Measurements from ENCODE around the gene CASP5. TPM values are rescaled to one million over a fixed set of nuclear protein-coding genes. Genes with fewer than 3 reads are reported as not detected.
A peak's percentile ranks its signal among the peaks of the same experiment; 100 is the strongest.
"Not testable (repeated sequence)": the region's sequence is repeated elsewhere in the genome, so short reads cannot be mapped to it uniquely, and the experiment has no call there.

Gene CASP5
- not detected in 3 replicates for total RNA-seq (2021)
- Bru-seq, nascent RNA: percentile 3 among the genes with signal in this experiment
- long read RNA-seq, experiment 1: 0 reads
- long read RNA-seq, experiment 2: 0 reads
- long read RNA-seq, experiment 3: 0 reads

- Mint-ChIP-seq H3K9me3 (peaks cover 4% of the 10 kb centered on the region), H3K4me3 (no peak within 1 kb of the TSS), H3K36me3 (peaks cover 4% of the 10 kb centered on the region), H3K27ac (no peak within 1 kb of the TSS), H3K27me3 (ENCODE audit: low read depth) (no peaks in the 10 kb centered on the region), H3K4me1 (0 out of 2 replicates have a peak, but pooled peaks cover 4% of the 10 kb centered on the region)
- ChIA-PET CTCF (no interaction called here), POLR2A (no interaction called here)
- no peak for ATAC-seq
- TF ChIP-seq USF1 (CRISPR knock-in tag; IDR thresholded peaks at IDR 0.05) (no peak), ZNF263 (CRISPR knock-in tag; IDR thresholded peaks at IDR 0.05; ENCODE audit: low read depth) (no peak), OVOL2 (CRISPR knock-in tag; IDR thresholded peaks at IDR 0.05; ENCODE audit: borderline replicate concordance) (no peak), ZNF317 (CRISPR knock-in tag; IDR thresholded peaks at IDR 0.05; ENCODE audit: borderline replicate concordance, low read depth) (no peak), NFATC4 (CRISPR knock-in tag; IDR thresholded peaks at IDR 0.05) (no peak), ATF1 (CRISPR knock-in tag; IDR thresholded peaks at IDR 0.05) (no peak)
- no peak for DNase-seq (ENCODE audit: low spot score)
Observed at GRCh38 chr11:105023003-105023402, at the start of gene CASP5. CASP5 (minus strand) TSS chr11:105023168; CDS start chr11:105023136, 32 bp downstream.

GRCh38 chr11:105072080-105072479 is 49.1 kb upstream of the CASP5 start:
- DNase-seq (ENCODE audit: low spot score); CTCF ChIA-PET; H3K27me3 Mint-ChIP-seq (ENCODE audit: low read depth); POLR2A ChIA-PET; H3K27ac Mint-ChIP-seq; ATAC-seq; H3K4me1 Mint-ChIP-seq; H3K9me3 Mint-ChIP-seq; H3K4me3 Mint-ChIP-seq; H3K36me3 Mint-ChIP-seq: not testable (repeated sequence)

GRCh38 chr11:105071089-105071732 is 48.2 kb upstream of the CASP5 start:
- ATAC-seq: no peak
- peaks cover 8% of the 10 kb centered on the region for H3K4me1 Mint-ChIP-seq
- no peak for DNase-seq (ENCODE audit: low spot score)
- no peak overlapping the region for H3K4me3 Mint-ChIP-seq
- TF ChIP-seq EMX1 (CRISPR knock-in tag; IDR thresholded peaks at IDR 0.05) (no peak), GRHL2 (CRISPR knock-in tag; IDR thresholded peaks at IDR 0.05; ENCODE audit: insufficient replicate concordance, severe bottlenecking) (no peak), ZNF396 (CRISPR knock-in tag; IDR thresholded peaks at IDR 0.05; ENCODE audit: borderline replicate concordance) (no peak), CTCF (IDR thresholded peaks at IDR 0.05) (no peak)
- peaks cover 5% of the 10 kb centered on the region; the same call in 1 of the 2 replicates for H3K9me3 Mint-ChIP-seq
- H3K36me3 Mint-ChIP-seq: no peaks in the 10 kb centered on the region
- ChIA-PET CTCF (no interaction called here), POLR2A (no interaction called here)
- H3K27ac Mint-ChIP-seq: no peak overlapping the region
- H3K27me3 Mint-ChIP-seq (ENCODE audit: low read depth): no peaks in the 10 kb centered on the region

GRCh38 chr11:105070306-105070705 is 47.3 kb upstream of the CASP5 start:
- no peak overlapping the region for H3K4me3 Mint-ChIP-seq
- peaks cover 8% of the 10 kb centered on the region for H3K4me1 Mint-ChIP-seq
- ChIA-PET POLR2A (no interaction called here), CTCF (no interaction called here)
- H3K27ac Mint-ChIP-seq: no peak overlapping the region
- ATAC-seq (no peak), DNase-seq (ENCODE audit: low spot score) (no peak)
- H3K9me3 Mint-ChIP-seq: no peaks in the 10 kb centered on the region
- no peaks in the 10 kb centered on the region for H3K36me3 Mint-ChIP-seq
- H3K27me3 Mint-ChIP-seq (ENCODE audit: low read depth): no peaks in the 10 kb centered on the region
- TF ChIP-seq NFYB (CRISPR knock-in tag; conservative IDR thresholded peaks at IDR 0.05; ENCODE audit: low read depth) (no peak), E2F4 (CRISPR knock-in tag; IDR thresholded peaks at IDR 0.05; ENCODE audit: borderline replicate concordance, low read depth) (no peak), MYBL2 (CRISPR knock-in tag; IDR thresholded peaks at IDR 0.05) (no peak), MAX (CRISPR knock-in tag; IDR thresholded peaks at IDR 0.05) (no peak), ZNF281 (CRISPR knock-in tag; IDR thresholded peaks at IDR 0.05) (no peak), NR2C2 (CRISPR knock-in tag; IDR thresholded peaks at IDR 0.05) (no peak), GRHL2 (CRISPR knock-in tag; IDR thresholded peaks at IDR 0.05; ENCODE audit: insufficient replicate concordance, severe bottlenecking) (no peak), GTF2I (CRISPR knock-in tag; conservative IDR thresholded peaks at IDR 0.05) (no peak), ZSCAN18 (CRISPR knock-in tag; IDR thresholded peaks at IDR 0.05) (no peak), RELA (CRISPR knock-in tag; IDR thresholded peaks at IDR 0.05; ENCODE audit: borderline replicate concordance) (no peak), TCF7 (CRISPR knock-in tag; IDR thresholded peaks at IDR 0.05; ENCODE audit: low read depth) (no peak)

Data from WTC11 (cell line).